H9 (cell line): Measurements from ENCODE around the gene PSKH1. TPM values are rescaled to one million over a fixed set of nuclear protein-coding genes. Genes with fewer than 3 reads are reported as not detected.

Source experiments
- DNase-seq: peaks from one replicate; pipeline ENCODE4 v3.0.0-alpha.2; 2017
- H2AFZ ChIP-seq: one replicate; pipeline ENCODE4 v1.6.1; 2013; ENCODE audit warnings: mild to moderate bottlenecking, low read length, control low read depth, moderate library complexity
- H2AK5ac ChIP-seq: 2 replicates; pipeline ENCODE4 v1.6.1; 2013; ENCODE audit warnings: low read length, control low read depth, mixed read lengths; ENCODE audit not compliant: insufficient read length
- H2BK120ac ChIP-seq: one replicate; pipeline ENCODE4 v1.6.1; 2013; ENCODE audit warnings: low read depth, mild to moderate bottlenecking, low read length, control low read depth, inconsistent platforms; ENCODE audit not compliant: poor library complexity, severe bottlenecking
- H2BK12ac ChIP-seq: 2 replicates; pipeline ENCODE4 v1.6.1; 2013; ENCODE audit warnings: low read length, control low read depth, mixed read lengths, low read depth; ENCODE audit not compliant: insufficient read length
- H2BK15ac ChIP-seq: 2 replicates; pipeline ENCODE4 v1.6.1; 2013; ENCODE audit warnings: low read depth, low read length, control low read depth
- H2BK20ac ChIP-seq: one replicate; pipeline ENCODE4 v1.6.1; 2013; ENCODE audit warnings: low read depth, mild to moderate bottlenecking, low read length, control low read depth, inconsistent platforms; ENCODE audit not compliant: poor library complexity, severe bottlenecking
- H2BK5ac ChIP-seq: 2 replicates; pipeline ENCODE4 v1.6.1; 2013; ENCODE audit warnings: low read length, control low read depth, mixed read lengths; ENCODE audit not compliant: insufficient read length
- H3K14ac ChIP-seq: 2 replicates; pipeline ENCODE4 v1.6.1; 2013; ENCODE audit warnings: low read length, control low read depth; ENCODE audit not compliant: insufficient read depth
- H3K18ac ChIP-seq: 2 replicates; pipeline ENCODE4 v1.6.1; 2013; ENCODE audit warnings: low read depth, mild to moderate bottlenecking, mixed read lengths, low read length, control low read depth; ENCODE audit not compliant: insufficient read length
- H3K23ac ChIP-seq: 2 replicates; pipeline ENCODE4 v1.6.1; 2013; ENCODE audit warnings: low read length, control low read depth, mixed read lengths, low read depth; ENCODE audit not compliant: insufficient read length
- H3K23me2 ChIP-seq: 2 replicates; pipeline ENCODE4 v1.6.1; 2013; ENCODE audit warnings: low read depth, mild to moderate bottlenecking, mixed read lengths, low read length, control low read depth; ENCODE audit not compliant: insufficient read length, poor library complexity, severe bottlenecking
- H3K27ac ChIP-seq: 2 replicates; pipeline ENCODE4 v1.5.1; 2013; ENCODE audit warnings: low read length, control low read depth, mixed read lengths, low read depth; ENCODE audit not compliant: insufficient read length
- H3K27me3 ChIP-seq: 2 replicates; pipeline ENCODE4 v1.6.1; 2013; ENCODE audit warnings: low read length, control low read depth, inconsistent platforms; ENCODE audit not compliant: insufficient read depth
- H3K4ac ChIP-seq: 2 replicates; pipeline ENCODE4 v1.6.1; 2013; ENCODE audit warnings: low read depth, mild to moderate bottlenecking, control low read depth, inconsistent platforms, low read length, moderate library complexity
- H3K4me1 ChIP-seq: 2 replicates; pipeline ENCODE4 v1.6.1; 2013; ENCODE audit warnings: low read length, control low read depth, inconsistent platforms; ENCODE audit not compliant: insufficient read depth
- H3K4me2 ChIP-seq: 2 replicates; pipeline ENCODE4 v1.6.1; 2013; ENCODE audit warnings: low read length, control low read depth, mixed read lengths; ENCODE audit not compliant: insufficient read length, insufficient read depth
- H3K56ac ChIP-seq: 2 replicates; pipeline ENCODE4 v1.6.1; 2013; ENCODE audit warnings: low read depth, mild to moderate bottlenecking, mixed read lengths, low read length, control low read depth; ENCODE audit not compliant: insufficient read length
- H3K79me1 ChIP-seq: 2 replicates; pipeline ENCODE4 v1.6.1; 2013; ENCODE audit warnings: low read depth, mild to moderate bottlenecking, moderate library complexity, low read length, control low read depth, inconsistent platforms; ENCODE audit not compliant: insufficient read depth, poor library complexity, severe bottlenecking
- H3K79me2 ChIP-seq: 2 replicates; pipeline ENCODE4 v1.6.1; 2013; ENCODE audit warnings: low read length, control low read depth, inconsistent platforms; ENCODE audit not compliant: insufficient read depth
- H3K9ac ChIP-seq: 2 replicates; pipeline ENCODE4 v1.6.1; 2013; ENCODE audit warnings: low read length, control low read depth, mixed read lengths; ENCODE audit not compliant: insufficient read length; ENCODE audit errors: extremely low read depth
- H3K9me3 ChIP-seq: one replicate; pipeline ENCODE4 v1.6.1; 2013; ENCODE audit warnings: low read depth, low read length, inconsistent platforms; ENCODE audit not compliant: control insufficient read depth
- H3T11ph ChIP-seq: one replicate; pipeline ENCODE4 v1.6.1; 2013; ENCODE audit warnings: mild to moderate bottlenecking, low read length, control low read depth, inconsistent platforms
- H4K20me1 ChIP-seq: one replicate; pipeline ENCODE4 v1.6.1; 2013; ENCODE audit not compliant: control insufficient read depth, insufficient read length, insufficient read depth
- H4K5ac ChIP-seq: 2 replicates; pipeline ENCODE4 v1.6.1; 2013; ENCODE audit warnings: low read depth, mild to moderate bottlenecking, mixed read lengths, low read length, control low read depth; ENCODE audit not compliant: insufficient read length
- H4K8ac ChIP-seq: replicated peaks from 2 replicates; pipeline ENCODE4 v1.6.1; 2013; ENCODE audit warnings: low read length, control low read depth, mixed read lengths, low read depth; ENCODE audit not compliant: insufficient read length
- H4K91ac ChIP-seq: 2 replicates; pipeline ENCODE4 v1.6.1; 2013; ENCODE audit warnings: low read depth, mild to moderate bottlenecking, moderate library complexity, mixed read lengths, low read length, control low read depth; ENCODE audit not compliant: insufficient read length
- H3K27ac Mint-ChIP-seq, 3 experiments: 2 replicates in 2 of 3; 3 replicates in 1 of 3; pipeline ENCODE4 v1.8.0; 2020 to 2021; ENCODE audit warnings: mixed read lengths in 3 of 3, mild to moderate bottlenecking in 1 of 3, moderate library complexity in 1 of 3
- H3K27me3 Mint-ChIP-seq: 2 replicates; pipeline ENCODE4 v1.8.0; 2021; ENCODE audit warnings: low read depth, mild to moderate bottlenecking, moderate library complexity, mixed read lengths
- H3K36me3 Mint-ChIP-seq, 3 experiments: 2 replicates in 2 of 3; 3 replicates in 1 of 3; pipeline ENCODE4 v1.8.0; 2020 to 2021; ENCODE audit warnings: low read depth in 3 of 3, mixed read lengths in 3 of 3; ENCODE audit not compliant: insufficient read depth in 1 of 3
- H3K4me1 Mint-ChIP-seq, 2 experiments: 2 replicates each; pipeline ENCODE4 v1.8.0; 2020; ENCODE audit warnings: mixed read lengths in 2 of 2
- H3K4me3 Mint-ChIP-seq, 2 experiments: 2 replicates in 1 of 2; 3 replicates in 1 of 2; pipeline ENCODE4 v1.8.0; 2020 to 2021; ENCODE audit warnings: mild to moderate bottlenecking in 2 of 2, mixed read lengths in 2 of 2, moderate library complexity in 1 of 2
- H3K9me3 Mint-ChIP-seq, 2 experiments: 2 replicates in 1 of 2; 3 replicates in 1 of 2; pipeline ENCODE4 v1.8.0; 2020; ENCODE audit warnings: mild to moderate bottlenecking in 2 of 2, mixed read lengths in 2 of 2, moderate library complexity in 1 of 2
- CTCF ChIP-seq: fragments of 200-600 bp; sonication (generic); conservative IDR thresholded peaks from 3 replicates; pipeline ENCODE4 v1.8.0; 2021; ENCODE audit warnings: antibody characterized with exemption, mild to moderate bottlenecking
- whole genome bisulfite sequencing: extraction: QIAGEN DNeasy Blood & Tissue Kit; methylation state at CpG from one replicate; pipeline ENCODE4 v1.1.7; 2013; ENCODE audit warnings: missing lambda C conversion rate, low lambda C conversion rate, mixed read lengths; ENCODE audit not compliant: insufficient read length; ENCODE audit errors: extremely low coverage; 5-methylcytosine and 5-hydroxymethylcytosine counted together
- total RNA-seq: library from RNA; stranded (reverse); gene quantifications from 2 replicates; pipeline ENCODE4 v1.2.1, GENCODE V29; 2021

PSKH1 gene
- total RNA-seq, 1 experiment from 2014 or later, result 29.1 TPM

- no peaks in the 10 kb centered on the region for H3K27me3 ChIP-seq
- peak overlapping the region in 1 of 3 experiments; percentile 92; a peak in 2 of 7 replicates for H3K27ac Mint-ChIP-seq
- H3K27me3 Mint-ChIP-seq, result no peaks in the 10 kb centered on the region
- no peak overlapping the region for H2BK15ac ChIP-seq
- no peak overlapping the region for H4K91ac ChIP-seq
- no peaks in the 10 kb centered on the region for H3K79me1 ChIP-seq
- no peak overlapping the region for H3T11ph ChIP-seq
- no peak for DNase-seq
- H3K23me2 ChIP-seq, result peaks cover 14% of the 10 kb centered on the region
- no peak overlapping the region for H2AFZ ChIP-seq
- H3K9me3 ChIP-seq, result no peaks in the 10 kb centered on the region
- peaks cover 10% of the 10 kb centered on the region; the same call in 1 of the 2 replicates for H3K4me1 ChIP-seq
- no peak overlapping the region for H3K27ac ChIP-seq
- peaks cover 41 to 49% of the 10 kb centered on the region in 2 experiments for H3K4me1 Mint-ChIP-seq
- no peak overlapping the region for H2AK5ac ChIP-seq
- H3K9ac ChIP-seq, result peak overlapping the region; percentile 25
- no peak overlapping the region for H3K18ac ChIP-seq
- WGBS, result no CpG with 5 or more reads among the region's 11 CpGs
- H4K20me1 ChIP-seq, result no peaks in the 10 kb centered on the region
- H2BK120ac ChIP-seq, result no peak overlapping the region
- no peak overlapping the region for H3K14ac ChIP-seq
- peak overlapping the region; percentile 85 for H3K4me2 ChIP-seq
- no peak overlapping the region for H3K56ac ChIP-seq
- no peak for TF ChIP-seq CTCF
- no peaks in the 10 kb centered on the region for H3K9me3 Mint-ChIP-seq
- no peak overlapping the region for H3K23ac ChIP-seq
- H2BK5ac ChIP-seq, result no peak overlapping the region
- peaks cover 10% of the 10 kb centered on the region; the same call in 1 of the 2 replicates for H3K79me2 ChIP-seq
- H2BK12ac ChIP-seq, result no peak overlapping the region
- H4K5ac ChIP-seq, result no peak overlapping the region
- no peak overlapping the region for H2BK20ac ChIP-seq
- peak overlapping the region; percentile 90 to 92 for H3K4me3 Mint-ChIP-seq
- H3K36me3 Mint-ChIP-seq, result peaks cover 0 to 10% (median 4%) of the 10 kb centered on the region in 3 experiments; a peak in 4 of 7 replicates
- H3K4ac ChIP-seq, result no peak overlapping the region
- H4K8ac ChIP-seq, result no peak overlapping the region
These were observed 49.7 kb upstream of the PSKH1 start for GRCh38 chr16:67843343-67843765.
